ENCODE measurements around the gene OR1J2. TPM values are rescaled to one million over a fixed set of nuclear protein-coding genes. Genes with fewer than 3 reads are reported as not detected.

Gene OR1J2
- not detected in 2 replicates for total RNA-seq

GRCh38 chr9:122510502-122510901, at the start of gene OR1J2:
OR1J2 (plus strand) TSS chr9:122510802; CDS start chr9:122510802, 0 bp downstream.

GRCh38 chr9:122477826-122478225, 32.8 kb upstream of the OR1J2 start, which contains the start of gene OR1J1:
OR1J1 (minus strand) TSS chr9:122477926; CDS start chr9:122477926, 0 bp downstream.

GRCh38 chr9:122518841-122519240, 8.2 kb downstream of the OR1J2 start, which contains the start of gene OR1J4:
OR1J4 (plus strand) TSS chr9:122519141; CDS start chr9:122519141, 0 bp downstream.

GRCh38 chr9:122527193-122527592, 16.6 kb downstream of the OR1J2 start, which contains the start of gene OR1N1:
OR1N1 (minus strand) TSS chr9:122527293; CDS start chr9:122527293, 0 bp downstream.

GRCh38 chr9:122552812-122553211, 42.2 kb downstream of the OR1J2 start, which contains the start of gene OR1N2:
OR1N2 (plus strand) TSS chr9:122553112; CDS start chr9:122553212, 100 bp downstream.

Other genes with a start within 250 kb of the OR1J2 start
- gene RBM18, start 246.0 kb upstream of the OR1J2 start, total RNA-seq = 4.2 and 7.6 TPM in 2 replicates
- gene MRRF, start 245.9 kb upstream of the OR1J2 start, total RNA-seq = 34.5 and 43.1 TPM in 2 replicates
- gene PTGS1, start 139.8 kb upstream of the OR1J2 start, total RNA-seq = 0.76 and 1.5 TPM in 2 replicates
- gene OR1J1, start 32.9 kb upstream of the OR1J2 start, total RNA-seq = not detected in 2 replicates
- gene OR1J4, start 8.3 kb downstream of the OR1J2 start, total RNA-seq = not detected in 2 replicates
- not detected in 2 replicates for gene OR1N1, start 16.5 kb downstream of the OR1J2 start, total RNA-seq
- not detected in 2 replicates for gene OR1N2, start 42.3 kb downstream of the OR1J2 start, total RNA-seq
- 0.43 and 0.69 TPM in 2 replicates for gene OR1L8, start 72.6 kb downstream of the OR1J2 start, total RNA-seq
- gene OR1Q1, start 103.9 kb downstream of the OR1J2 start, total RNA-seq = not detected in 2 replicates
- gene OR1B1, start 146.8 kb downstream of the OR1J2 start, total RNA-seq = 0.17 and 0.33 TPM in 2 replicates
- not detected in 2 replicates for gene OR1L1, start 150.9 kb downstream of the OR1J2 start, total RNA-seq
- not detected in 2 replicates for gene OR1L3, start 164.3 kb downstream of the OR1J2 start, total RNA-seq
- gene OR1L4, start 213.2 kb downstream of the OR1J2 start, total RNA-seq = not detected in 2 replicates
- not detected in 2 replicates for gene OR1L6, start 231.5 kb downstream of the OR1J2 start, total RNA-seq